ENCODE measurements around the gene HAGH.

Gene HAGH

DNA sequence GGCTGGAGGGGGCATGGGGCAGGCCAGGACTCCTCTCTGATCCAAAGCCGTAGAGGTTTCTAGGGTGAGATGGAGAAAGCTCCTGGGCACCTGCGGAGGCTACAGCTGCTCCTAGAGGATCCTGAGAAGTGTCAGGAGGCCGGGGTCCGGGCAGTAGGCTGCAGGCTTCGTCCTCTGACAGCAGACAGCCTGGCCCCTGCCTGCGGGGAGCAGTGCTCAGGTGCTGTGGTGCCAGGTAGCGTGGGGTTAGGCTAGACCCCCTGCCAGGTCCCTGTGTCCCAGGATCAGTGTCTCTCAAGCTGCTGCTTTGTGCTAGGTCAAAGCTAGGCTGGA is 52.2 kb downstream of the HAGH start:
- peaks cover 27% of the 10 kb centered on the region for H3K4me1 ChIP-seq (ENCODE audit: control insufficient read depth, insufficient read depth, low read length, poor library complexity, severe bottlenecking)
- H3K27me3 ChIP-seq (replicated peaks; ENCODE audit: control insufficient read depth, insufficient read depth, low read length, poor library complexity, severe bottlenecking) = no peaks in the 10 kb centered on the region
- H3K36me3 ChIP-seq (ENCODE audit: control insufficient read depth, insufficient read depth, low read length) = peaks cover 27% of the 10 kb centered on the region
- peak overlapping the region; percentile 95 for H3K4me3 ChIP-seq (ENCODE audit: insufficient read depth, low read depth, low read length, poor library complexity, severe bottlenecking)
- no peak for DNase-seq
- no peaks in the 10 kb centered on the region for H3K9me3 ChIP-seq (ENCODE audit: control insufficient read depth, low read length)
- H3K27ac ChIP-seq (ENCODE audit: insufficient read depth, low read length, poor library complexity, severe bottlenecking) = peak overlapping the region; percentile 82

- Histone ChIP-seq H3K4me3 (ENCODE audit: insufficient read depth, low read depth, low read length, poor library complexity, severe bottlenecking) (peak overlapping the region; percentile 95), H3K27me3 (replicated peaks; ENCODE audit: control insufficient read depth, insufficient read depth, low read length, poor library complexity, severe bottlenecking) (no peaks in the 10 kb centered on the region), H3K27ac (ENCODE audit: insufficient read depth, low read length, poor library complexity, severe bottlenecking) (peak overlapping the region; percentile 82)
Observed at GRCh38 chr16:1773703-1774447, 52.8 kb downstream of the HAGH start.

DNA sequence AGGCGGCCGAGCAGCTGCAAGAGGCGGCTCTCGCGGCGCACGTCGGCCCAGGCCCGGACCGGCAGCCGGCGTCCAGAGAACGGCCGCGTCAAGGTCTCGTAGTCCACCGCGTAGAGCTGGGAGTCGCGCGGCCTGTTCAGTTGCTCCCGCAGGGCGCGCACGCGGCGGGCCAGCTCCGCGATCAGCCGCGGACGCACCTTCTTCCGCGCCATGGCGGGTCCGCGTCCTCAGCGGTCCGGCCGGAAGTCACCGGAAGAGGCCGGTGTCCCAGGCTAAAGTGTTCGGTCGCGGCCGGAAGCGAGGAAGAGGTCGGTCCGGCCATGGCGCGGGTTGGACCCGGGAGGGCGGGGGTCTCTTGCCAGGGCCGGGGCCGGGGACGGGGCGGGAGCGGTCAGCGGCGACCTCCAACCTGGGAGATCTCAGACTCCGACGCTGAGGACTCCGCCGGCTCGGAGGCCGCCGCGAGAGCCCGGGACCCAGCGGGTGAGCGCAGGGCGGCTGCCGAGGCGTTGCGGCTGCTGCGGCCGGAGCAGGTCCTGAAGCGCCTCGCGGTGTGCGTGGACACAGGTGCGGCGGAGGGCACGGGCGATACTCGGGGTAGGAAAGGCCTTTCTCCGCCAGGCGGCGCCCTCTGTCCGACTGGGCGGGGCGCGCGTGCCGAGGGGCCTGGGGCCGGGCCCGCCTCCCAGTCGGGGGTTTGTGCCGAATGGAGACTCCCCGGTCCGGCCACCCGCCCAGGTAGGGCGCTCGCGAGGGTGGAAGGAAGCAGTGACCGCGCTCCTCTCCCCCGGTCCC is 53.5 kb downstream of the HAGH start, which contains the start of gene MRPS34:
MRPS34 (minus strand) TSS at position 227 of the 795 bp plus-strand sequence; CDS start at position 212, 15 bp downstream.
- Histone ChIP-seq H3K27me3 (replicated peaks; ENCODE audit: control insufficient read depth, insufficient read depth, low read length, poor library complexity, severe bottlenecking) (no peaks in the 10 kb centered on the region), H3K9me3 (ENCODE audit: control insufficient read depth, low read length) (no peaks in the 10 kb centered on the region), H3K4me1 (ENCODE audit: control insufficient read depth, insufficient read depth, low read length, poor library complexity, severe bottlenecking) (peaks cover 27% of the 10 kb centered on the region), H3K36me3 (ENCODE audit: control insufficient read depth, insufficient read depth, low read length) (peaks cover 34% of the 10 kb centered on the region), H3K4me3 (ENCODE audit: insufficient read depth, low read depth, low read length, poor library complexity, severe bottlenecking) (peak within 1 kb of the TSS; percentile 95), H3K27ac (ENCODE audit: insufficient read depth, low read length, poor library complexity, severe bottlenecking) (peak within 1 kb of the TSS; percentile 82)
- DNase-seq = peak; percentile 54 to 69 (median 57)

More at GRCh38 chr16:1773703-1774447, 52.8 kb downstream of the HAGH start:
- H3K9me3 ChIP-seq (ENCODE audit: control insufficient read depth, low read length) = no peaks in the 10 kb centered on the region
- peaks cover 27% of the 10 kb centered on the region for H3K4me1 ChIP-seq (ENCODE audit: control insufficient read depth, insufficient read depth, low read length, poor library complexity, severe bottlenecking)
- peaks cover 29% of the 10 kb centered on the region for H3K36me3 ChIP-seq (ENCODE audit: control insufficient read depth, insufficient read depth, low read length)
- DNase-seq = no peak

GRCh38 chr16:1772362-1772907 is 54.2 kb downstream of the HAGH start, which contains the start of gene EME2:
Gene EME2, plus strand, starts transcription at chr16:1772810. Its CDS starts 418 bp downstream, at chr16:1773228.
- peaks cover 27% of the 10 kb centered on the region for H3K4me1 ChIP-seq (ENCODE audit: control insufficient read depth, insufficient read depth, low read length, poor library complexity, severe bottlenecking)
- no peaks in the 10 kb centered on the region for H3K27me3 ChIP-seq (replicated peaks; ENCODE audit: control insufficient read depth, insufficient read depth, low read length, poor library complexity, severe bottlenecking)
- peak within 1 kb of the TSS; percentile 95 for H3K4me3 ChIP-seq (ENCODE audit: insufficient read depth, low read depth, low read length, poor library complexity, severe bottlenecking)
- DNase-seq = peak in 2 of 3 donors; percentile 21 to 36
- peaks cover 34% of the 10 kb centered on the region for H3K36me3 ChIP-seq (ENCODE audit: control insufficient read depth, insufficient read depth, low read length)
- H3K9me3 ChIP-seq (ENCODE audit: control insufficient read depth, low read length) = no peaks in the 10 kb centered on the region
- peak within 1 kb of the TSS; percentile 82 for H3K27ac ChIP-seq (ENCODE audit: insufficient read depth, low read length, poor library complexity, severe bottlenecking)

DNA sequence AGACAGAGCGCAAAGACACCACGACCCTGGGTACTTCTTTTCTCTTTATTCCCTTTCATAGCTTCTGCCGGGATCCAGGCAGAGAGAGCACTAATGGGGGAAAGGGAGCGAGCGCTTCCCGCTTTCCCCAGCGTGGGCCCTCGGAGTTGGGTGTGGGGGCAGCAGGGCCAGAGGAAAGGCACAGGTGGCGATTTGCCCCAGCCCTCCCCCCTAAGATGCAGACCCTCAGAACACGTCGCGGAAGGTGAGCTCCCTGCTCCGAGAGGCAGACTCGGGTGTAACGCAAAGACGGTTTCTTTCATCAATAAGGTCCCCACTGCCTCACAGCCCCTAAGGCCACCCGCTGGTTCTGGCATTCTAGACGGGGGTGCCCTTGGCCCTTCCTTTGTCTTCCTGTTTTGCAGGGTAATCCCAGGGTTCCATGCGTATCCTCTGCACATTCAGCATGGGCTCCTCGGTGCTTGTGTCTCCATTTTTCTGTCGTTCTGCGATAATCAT is 54.7 kb downstream of the HAGH start:
- no peak for DNase-seq
- Histone ChIP-seq H3K27me3 (replicated peaks; ENCODE audit: control insufficient read depth, insufficient read depth, low read length, poor library complexity, severe bottlenecking) (no peaks in the 10 kb centered on the region), H3K4me1 (ENCODE audit: control insufficient read depth, insufficient read depth, low read length, poor library complexity, severe bottlenecking) (peaks cover 27% of the 10 kb centered on the region), H3K36me3 (ENCODE audit: control insufficient read depth, insufficient read depth, low read length) (peaks cover 34% of the 10 kb centered on the region), H3K4me3 (ENCODE audit: insufficient read depth, low read depth, low read length, poor library complexity, severe bottlenecking) (peak overlapping the region; percentile 95), H3K9me3 (ENCODE audit: control insufficient read depth, low read length) (no peaks in the 10 kb centered on the region), H3K27ac (ENCODE audit: insufficient read depth, low read length, poor library complexity, severe bottlenecking) (peak overlapping the region; percentile 82)

DNA sequence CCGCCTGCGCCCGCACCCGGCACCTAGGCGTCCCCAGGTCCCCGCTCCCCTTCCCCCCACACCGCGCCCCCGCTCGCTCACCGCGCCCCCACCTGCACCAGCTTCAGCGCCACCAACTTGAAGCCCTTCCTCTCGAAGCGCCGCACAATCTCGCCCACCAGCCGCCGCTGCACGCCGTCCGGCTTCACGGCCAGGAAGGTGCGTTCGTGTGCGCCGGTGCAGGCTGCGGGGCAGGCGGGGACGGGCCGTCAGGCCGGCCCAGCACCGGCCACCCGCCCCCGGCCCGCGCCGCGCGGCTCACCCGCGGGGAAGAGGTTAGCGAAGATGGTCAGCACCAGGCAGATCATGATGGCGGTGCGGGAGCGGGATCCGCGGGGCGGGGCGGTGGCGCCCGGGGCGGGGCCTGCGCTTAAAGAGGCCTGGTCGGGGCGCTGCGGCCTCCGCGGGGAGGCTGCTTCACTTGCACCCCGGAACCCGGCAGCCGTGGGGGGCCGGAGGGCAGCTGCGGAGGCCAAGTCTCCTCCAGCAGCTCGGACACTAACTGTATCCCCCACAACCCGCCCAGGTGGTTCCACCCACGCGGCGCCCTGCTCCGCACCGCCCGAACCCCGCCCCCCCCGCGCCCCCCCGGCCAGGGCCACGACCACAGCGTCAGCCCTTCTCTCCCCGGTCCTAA is 55.3 kb downstream of the HAGH start, which contains the start of gene NME3:
NME3 (minus strand) TSS at position 356 of the 676 bp plus-strand sequence; CDS start at position 347, 9 bp downstream.
- Histone ChIP-seq H3K4me1 (ENCODE audit: control insufficient read depth, insufficient read depth, low read length, poor library complexity, severe bottlenecking) (peaks cover 27% of the 10 kb centered on the region), H3K4me3 (ENCODE audit: insufficient read depth, low read depth, low read length, poor library complexity, severe bottlenecking) (peak within 1 kb of the TSS; percentile 95), H3K27ac (ENCODE audit: insufficient read depth, low read length, poor library complexity, severe bottlenecking) (peak within 1 kb of the TSS; percentile 82), H3K36me3 (ENCODE audit: control insufficient read depth, insufficient read depth, low read length) (peaks cover 33% of the 10 kb centered on the region), H3K9me3 (ENCODE audit: control insufficient read depth, low read length) (no peaks in the 10 kb centered on the region), H3K27me3 (replicated peaks; ENCODE audit: control insufficient read depth, insufficient read depth, low read length, poor library complexity, severe bottlenecking) (no peaks in the 10 kb centered on the region)
- peak; percentile 41 to 61 (median 60) for DNase-seq

- peaks cover 35% of the 10 kb centered on the region for H3K36me3 ChIP-seq (ENCODE audit: control insufficient read depth, insufficient read depth, low read length)
- peak overlapping the region; percentile 82 for H3K27ac ChIP-seq (ENCODE audit: insufficient read depth, low read length, poor library complexity, severe bottlenecking)
Observed at GRCh38 chr16:1770328-1771187, 56.1 kb downstream of the HAGH start.

GRCh38 chr16:1769402-1770300 is 57.0 kb downstream of the HAGH start:
- Histone ChIP-seq H3K4me1 (ENCODE audit: control insufficient read depth, insufficient read depth, low read length, poor library complexity, severe bottlenecking) (peaks cover 27% of the 10 kb centered on the region), H3K27me3 (replicated peaks; ENCODE audit: control insufficient read depth, insufficient read depth, low read length, poor library complexity, severe bottlenecking) (no peaks in the 10 kb centered on the region), H3K4me3 (ENCODE audit: insufficient read depth, low read depth, low read length, poor library complexity, severe bottlenecking) (no peak overlapping the region), H3K9me3 (ENCODE audit: control insufficient read depth, low read length) (no peaks in the 10 kb centered on the region), H3K36me3 (ENCODE audit: control insufficient read depth, insufficient read depth, low read length) (peaks cover 43% of the 10 kb centered on the region), H3K27ac (ENCODE audit: insufficient read depth, low read length, poor library complexity, severe bottlenecking) (no peak overlapping the region)
- no peak for DNase-seq

More at GRCh38 chr16:1770328-1771187, 56.1 kb downstream of the HAGH start:
- DNase-seq = peak; percentile 28 to 39 (median 29)
- Histone ChIP-seq H3K4me3 (ENCODE audit: insufficient read depth, low read depth, low read length, poor library complexity, severe bottlenecking) (peak overlapping the region; percentile 95), H3K27me3 (replicated peaks; ENCODE audit: control insufficient read depth, insufficient read depth, low read length, poor library complexity, severe bottlenecking) (no peaks in the 10 kb centered on the region), H3K4me1 (ENCODE audit: control insufficient read depth, insufficient read depth, low read length, poor library complexity, severe bottlenecking) (peaks cover 27% of the 10 kb centered on the region), H3K9me3 (ENCODE audit: control insufficient read depth, low read length) (no peaks in the 10 kb centered on the region)

Data from effector memory CD4-positive, alpha-beta T cell (primary cell).